H1 (cell line): Measurements from ENCODE around the gene ASPN. TPM values are rescaled to one million over a fixed set of nuclear protein-coding genes. Genes with fewer than 3 reads are reported as not detected.

Experiments
- CTCF ChIA-PET: fragments of 300-600 bp; sonication (Branson Sonifier 250); formaldehyde crosslinking; loops from one replicate; lab custom pipeline; 2021; ENCODE audit not compliant: partially characterized antibody; lab: Charles Lee
- POLR2A ChIA-PET: fragments of 300-600 bp; sonication (Branson Sonifier 250); formaldehyde crosslinking; loops from one replicate; lab custom pipeline; 2021; ENCODE audit warnings: inconsistent platforms; ENCODE audit not compliant: partially characterized antibody; lab: Charles Lee
- DNase-seq, 2 experiments: peaks; one replicate each; pipeline versions ENCODE4 v3.0.0 to v3.0.0-alpha.2; 2010 to 2022; ENCODE audit warnings: low spot score in 2 of 2, low read depth in 1 of 2, mixed read lengths in 1 of 2
- FAIRE-seq: peaks from 2 replicates; lab custom pipeline; 2011; peaks lifted over from hg19 to GRCh38; lab: Jason Lieb, UNC
- H2AFZ ChIP-seq: 2 replicates; pipeline ENCODE4 v1.8.1; 2012; ENCODE audit warnings: low read length, inconsistent platforms
- H2AK5ac ChIP-seq: 2 replicates; pipeline ENCODE4 v1.6.1; 2013; ENCODE audit warnings: low read depth, low read length
- H2BK120ac ChIP-seq: replicated peaks from 2 replicates; pipeline ENCODE3; 2013; ENCODE audit warnings: low read depth, low read length, inconsistent platforms
- H2BK12ac ChIP-seq: 2 replicates; pipeline ENCODE4 v1.6.1; 2013; ENCODE audit warnings: low read depth, low read length
- H2BK15ac ChIP-seq: 2 replicates; pipeline ENCODE4 v1.6.1; 2013; ENCODE audit warnings: low read length
- H2BK20ac ChIP-seq: 2 replicates; pipeline ENCODE4 v1.6.1; 2013; ENCODE audit warnings: low read length
- H2BK5ac ChIP-seq: 2 replicates; pipeline ENCODE4 v1.6.1; 2013; ENCODE audit warnings: low read depth, low read length
- H3K14ac ChIP-seq: 2 replicates; pipeline ENCODE4 v1.6.1; 2013; ENCODE audit warnings: inconsistent platforms; ENCODE audit not compliant: insufficient read length
- H3K18ac ChIP-seq: 2 replicates; pipeline ENCODE4 v1.6.1; 2013; ENCODE audit warnings: low read length; ENCODE audit errors: extremely low read depth
- H3K23ac ChIP-seq: 2 replicates; pipeline ENCODE4 v1.6.1; 2013; ENCODE audit warnings: inconsistent platforms; ENCODE audit not compliant: insufficient read length
- H3K23me2 ChIP-seq: 2 replicates; pipeline ENCODE4 v1.6.1; 2013; ENCODE audit warnings: low read depth, low read length
- H3K27ac ChIP-seq: 2 replicates; pipeline ENCODE4 v1.6.1; 2011; ENCODE audit warnings: low read depth, low read length, inconsistent platforms
- H3K27me3 ChIP-seq, 4 experiments: replicated peaks in 1 of 4; 1 replicate in 1 of 4; 2 replicates in 3 of 4; pipeline versions ENCODE4 v1.6.1 to v1.8.1; 2011 to 2013; ENCODE audit warnings: low read length in 3 of 4, mild to moderate bottlenecking in 3 of 4, inconsistent platforms in 2 of 4, mixed read lengths in 2 of 4, moderate library complexity in 1 of 4; ENCODE audit not compliant: control insufficient read depth in 3 of 4, insufficient read depth in 3 of 4; ENCODE audit errors: extremely low read depth in 1 of 4
- H3K36me3 ChIP-seq, 4 experiments: 2 replicates each; pipeline versions ENCODE4 v1.6.1 to v1.8.1; 2011 to 2013; ENCODE audit warnings: mild to moderate bottlenecking in 4 of 4, low read length in 3 of 4, moderate library complexity in 2 of 4, control low read depth in 1 of 4, inconsistent platforms in 1 of 4; ENCODE audit not compliant: insufficient read depth in 4 of 4, control insufficient read depth in 2 of 4
- H3K4ac ChIP-seq: replicated peaks from 2 replicates; pipeline ENCODE3; 2013; ENCODE audit warnings: low read length, low read depth, mixed read lengths, inconsistent platforms; ENCODE audit not compliant: insufficient read length
- H3K4me1 ChIP-seq, 4 experiments: replicated peaks in 1 of 4; 1 replicate in 1 of 4; 2 replicates in 3 of 4; pipeline versions ENCODE4 v1.6.1 to v1.8.1; 2011 to 2013; ENCODE audit warnings: low read length in 3 of 4, inconsistent platforms in 2 of 4, mixed read lengths in 1 of 4; ENCODE audit not compliant: insufficient read depth in 4 of 4, control insufficient read depth in 3 of 4
- H3K4me2 ChIP-seq, 2 experiments: 2 replicates each; pipeline versions ENCODE4 v1.6.1 to v1.8.1; 2011 to 2013; ENCODE audit warnings: low read depth in 2 of 2, low read length in 2 of 2, control low read depth in 1 of 2, inconsistent platforms in 1 of 2, mild to moderate bottlenecking in 1 of 2; ENCODE audit not compliant: insufficient read depth in 1 of 2
- H3K4me3 ChIP-seq, 4 experiments: fragments of 200-600, 300-600 bp in 1 of 4; sonication (generic), shearing (Covaris generic), sonication (Bioruptor Twin) in 1 of 4; 2 replicates each; pipeline versions ENCODE4 v1.5.1 to v1.8.1; 2011 to 2016; ENCODE audit warnings: low read length in 4 of 4, low read depth in 3 of 4, control low read depth in 2 of 4, inconsistent platforms in 2 of 4, mild to moderate bottlenecking in 2 of 4, mixed read lengths in 1 of 4, moderate library complexity in 1 of 4; ENCODE audit not compliant: insufficient read depth in 2 of 4; ENCODE audit errors: extremely low read depth in 1 of 4
- H3K56ac ChIP-seq: replicated peaks from 2 replicates; pipeline ENCODE3; 2013; ENCODE audit warnings: low read depth, mild to moderate bottlenecking, mixed read lengths, low read length, inconsistent platforms; ENCODE audit not compliant: insufficient read length
- H3K79me1 ChIP-seq: 2 replicates; pipeline ENCODE4 v1.6.1; 2013; ENCODE audit warnings: low read depth, low read length, control low read depth
- H3K79me2 ChIP-seq, 2 experiments: 2 replicates each; pipeline versions ENCODE4 v1.6.1 to v1.8.1; 2012 to 2013; ENCODE audit warnings: low read length in 2 of 2, mild to moderate bottlenecking in 2 of 2, inconsistent platforms in 1 of 2; ENCODE audit not compliant: insufficient read depth in 2 of 2, control insufficient read depth in 1 of 2
- H3K9ac ChIP-seq, 4 experiments: replicated peaks in 1 of 4; 1 replicate in 1 of 4; 2 replicates in 3 of 4; pipeline versions ENCODE4 v1.6.1 to v1.8.1; 2011 to 2013; ENCODE audit warnings: low read depth in 3 of 4, low read length in 3 of 4, control low read depth in 2 of 4, mild to moderate bottlenecking in 2 of 4, moderate library complexity in 2 of 4, inconsistent platforms in 1 of 4; ENCODE audit errors: extremely low read depth in 1 of 4
- H3K9me3 ChIP-seq, 2 experiments: 2 replicates each; pipeline versions ENCODE4 v1.6.1 to v1.8.1; 2012 to 2013; ENCODE audit warnings: mild to moderate bottlenecking in 2 of 2, moderate library complexity in 2 of 2, control low read depth in 1 of 2, inconsistent platforms in 1 of 2, low read depth in 1 of 2, low read length in 1 of 2, mixed read lengths in 1 of 2; ENCODE audit not compliant: insufficient read depth in 2 of 2
- H4K20me1 ChIP-seq, 2 experiments: replicated peaks in 1 of 2; 2 replicates each; pipeline versions ENCODE3 to v1.8.1; 2011 to 2013; ENCODE audit warnings: inconsistent platforms in 2 of 2, low read length in 2 of 2, mild to moderate bottlenecking in 1 of 2; ENCODE audit not compliant: insufficient read depth in 2 of 2, control insufficient read depth in 1 of 2
- H4K5ac ChIP-seq: 2 replicates; pipeline ENCODE4 v1.6.1; 2013; ENCODE audit warnings: low read length, low read depth, mixed read lengths, inconsistent platforms; ENCODE audit not compliant: insufficient read length
- H4K8ac ChIP-seq: 2 replicates; pipeline ENCODE4 v1.8.0; 2013; ENCODE audit warnings: mild to moderate bottlenecking, moderate library complexity, low read length, inconsistent platforms; ENCODE audit not compliant: insufficient read depth; ENCODE audit errors: extremely low read depth
- H4K91ac ChIP-seq: replicated peaks from 2 replicates; pipeline ENCODE3; 2013; ENCODE audit warnings: low read length, mixed read lengths, inconsistent platforms; ENCODE audit not compliant: insufficient read length
- EP300 ChIP-seq, 2 experiments: IDR thresholded peaks; 1 replicate in 1 of 2; 2 replicates in 1 of 2; pipeline ENCODE4 v1.6.1; 2011 to 2012; ENCODE audit warnings: low read depth in 2 of 2, low read length in 2 of 2, mild to moderate bottlenecking in 2 of 2, borderline replicate concordance in 1 of 2, inconsistent platforms in 1 of 2, moderate library complexity in 1 of 2
- GTF2F1 ChIP-seq: IDR thresholded peaks from 2 replicates; pipeline ENCODE4 v1.6.1; 2012; ENCODE audit warnings: low read depth, low read length, improper control_type of control experiment, borderline replicate concordance
- JUN ChIP-seq: IDR thresholded peaks from 2 replicates; pipeline ENCODE4 v1.6.1; 2011; ENCODE audit warnings: low read depth, mild to moderate bottlenecking, improper control_type of control experiment, low read length
- KDM5A ChIP-seq: fragments of 200-600 bp; IDR thresholded peaks from 2 replicates; pipeline ENCODE4 v1.7.1; 2012; ENCODE audit warnings: mild to moderate bottlenecking, low read length, inconsistent platforms, mixed read lengths
- WGBS, 2 experiments: shearing (Covaris generic) in 1 of 2; methylation state at CpG; one replicate each; pipeline versions ENCODE4 v1.1.6 to v1.1.7; 2013 to 2015; ENCODE audit warnings: low lambda C conversion rate in 2 of 2, mixed read lengths in 2 of 2, inconsistent platforms in 1 of 2, low coverage in 1 of 2, missing lambda C conversion rate in 1 of 2; ENCODE audit not compliant: insufficient replicate concordance in 2 of 2, insufficient coverage in 1 of 2, insufficient read length in 1 of 2; ENCODE audit errors: extremely low coverage in 1 of 2, missing lambda C conversion rate in 1 of 2; 5-methylcytosine and 5-hydroxymethylcytosine counted together
- polyA plus RNA-seq, 7 experiments: library from polyadenylated mRNA; depleted of rRNA in 3 of 7; stranded (reverse) in 5 of 7; unstranded in 2 of 7; fragments of >200 nt in 5 of 7; fragments of 200-250 nt in 2 of 7; gene quantifications; 1 replicate in 5 of 7; 2 replicates in 1 of 7; 4 replicates in 1 of 7; pipeline versions ENCODE4 v1.2.1 to v1.2.3, GENCODE V29; 2011 to 2013; ENCODE audit warnings: missing spikeins in 2 of 7, mixed read lengths in 2 of 7
- total RNA-seq: library from RNA; stranded (reverse); fragmentation: NEBNext Ultra II Directional; extraction: Animal tissue kit (Norgen Biotek cat#: 25700); gene quantifications from 2 replicates; pipeline ENCODE4 v1.2.1, GENCODE V29; 2021

The ASPN gene
- total and polyA plus RNA-seq, 2 of the 8 experiments (the other 6 are each of a cell fraction or from before 2014, with no cell fraction given) = not detected

DNA sequence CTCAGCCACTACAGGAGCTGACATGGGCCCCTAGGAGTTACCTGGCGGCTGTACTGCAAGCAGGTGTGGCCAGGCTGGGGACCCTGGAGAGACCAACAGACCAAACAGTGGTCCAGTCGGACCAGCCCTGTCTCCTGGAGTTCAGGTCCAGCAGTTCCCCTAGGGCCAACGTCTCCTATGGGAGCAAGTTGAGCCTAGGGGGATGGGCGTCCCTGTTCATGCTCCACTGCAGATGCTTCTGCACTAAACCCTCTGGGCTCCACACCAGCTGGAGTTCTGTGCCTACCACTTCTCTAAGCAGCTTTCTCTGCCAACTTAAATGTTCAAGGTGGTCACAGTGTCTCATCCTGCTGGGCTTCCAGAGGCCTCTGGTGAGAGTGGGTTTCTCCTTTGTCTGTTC, 37.5 kb downstream of the ASPN start:
- ChIA-PET POLR2A (no interaction called here), CTCF (interaction anchor here (2.1 kb wide), 1 partner anchor 11 kb away, joined by 9 read pairs; no protein-coding TSS in a partner anchor)
- FAIRE-seq = no peak
- H2BK120ac ChIP-seq = peak overlapping the region; percentile 33
- no peak overlapping the region for H2BK20ac ChIP-seq
- H3K23ac ChIP-seq = no peak overlapping the region
- no peak overlapping the region for H3K18ac ChIP-seq
- 88% methylated on average over 4 of the region's 4 CpGs; no CpG with 5 or more reads in 1 of the 2 experiments for WGBS, 2 experiments
- no peaks in the 10 kb centered on the region for H3K36me3 ChIP-seq
- no peak overlapping the region for H4K5ac ChIP-seq
- no peak overlapping the region for H2BK12ac ChIP-seq
- no peak overlapping the region for H4K91ac ChIP-seq
- no peak overlapping the region for H2AFZ ChIP-seq
- H2BK15ac ChIP-seq = no peak overlapping the region
- no peaks in the 10 kb centered on the region for H3K79me2 ChIP-seq
- H2AK5ac ChIP-seq = no peak overlapping the region
- no peaks in the 10 kb centered on the region for H3K79me1 ChIP-seq
- H2BK5ac ChIP-seq = no peak overlapping the region
- no peak for DNase-seq
- H3K9ac ChIP-seq = no peak overlapping the region; a peak in 1 of 7 replicates
- peaks cover 0 to 2% (median 0%) of the 10 kb centered on the region in 4 experiments; a peak in 1 of 7 replicates for H3K4me1 ChIP-seq
- H4K8ac ChIP-seq = no peak overlapping the region
- no peaks in the 10 kb centered on the region for H3K27me3 ChIP-seq
- H3K4me2 ChIP-seq = no peak overlapping the region
- no peaks in the 10 kb centered on the region for H3K23me2 ChIP-seq
- no peak overlapping the region for H3K56ac ChIP-seq
- no peak overlapping the region for H3K4ac ChIP-seq
- H3K9me3 ChIP-seq = no peaks in the 10 kb centered on the region; a peak in 1 of 4 replicates
- H3K27ac ChIP-seq = no peak overlapping the region
- no peaks in the 10 kb centered on the region for H4K20me1 ChIP-seq
- H3K4me3 ChIP-seq = no peak overlapping the region
- H3K14ac ChIP-seq = no peak overlapping the region
- TF ChIP-seq KDM5A (no peak), JUN (no peak), EP300 (IDR thresholded peaks at IDR 0.05; ENCODE audit: borderline replicate concordance in 1 of 2, low read depth in 2 of 2, low read length in 2 of 2) (no peak), GTF2F1 (no peak)
